IMR-90 (cell line): ENCODE data around the gene ADGRB3. TPM values are rescaled to one million over a fixed set of nuclear protein-coding genes. Genes with fewer than 3 reads are reported as not detected.

Experiments used
- ATAC-seq: fragments of 200-7000 bp; cut with Tn5 transposase; 2 replicates; pipeline ENCODE4 v1.9.1; 2020; ENCODE audit warnings: low read depth, mild to moderate bottlenecking, moderate library complexity
- BruUV-seq: library from RNA; stranded (reverse); fragments of 400-500 nt; replicated peaks from 2 replicates; lab custom pipeline; 2021; lab: Mats Ljungman, UMichigan
- CTCF ChIA-PET: fragments of 300-600 bp; formaldehyde crosslinking; extraction: SDS; loops from one replicate; lab custom pipeline; 2021; ENCODE audit warnings: antibody characterized with exemption; lab: Yijun Ruan, JAX
- POLR2A ChIA-PET: fragments of 300-600 bp; sonication (Branson Sonifier 250); formaldehyde crosslinking; loops from one replicate; lab custom pipeline; 2022; ENCODE audit warnings: antibody characterized with exemption; ENCODE audit not compliant: unreplicated experiment; lab: Charles Lee
- DNase-seq: peaks from one replicate; pipeline ENCODE4 v3.0.0; 2013
- H2AFZ ChIP-seq: replicated peaks from 2 replicates; pipeline ENCODE3; 2013; ENCODE audit warnings: low read length, mild to moderate bottlenecking; ENCODE audit not compliant: poor library complexity
- H2AK5ac ChIP-seq: 2 replicates; pipeline ENCODE4 v1.6.1; 2013; ENCODE audit warnings: low read depth, low read length, inconsistent platforms
- H2AK9ac ChIP-seq: replicated peaks from 2 replicates; pipeline ENCODE3; 2013; ENCODE audit warnings: mild to moderate bottlenecking, low read depth, low read length, moderate library complexity; ENCODE audit not compliant: poor library complexity
- H2BK120ac ChIP-seq: 2 replicates; pipeline ENCODE4 v1.6.1; 2013; ENCODE audit warnings: low read depth, low read length, inconsistent platforms
- H2BK15ac ChIP-seq: 3 replicates; pipeline ENCODE4 v1.6.1; 2013; ENCODE audit warnings: low read depth, low read length, inconsistent platforms
- H2BK20ac ChIP-seq: 2 replicates; pipeline ENCODE4 v1.6.1; 2013; ENCODE audit warnings: low read depth, mild to moderate bottlenecking, inconsistent platforms, low read length, moderate library complexity
- H2BK5ac ChIP-seq: 2 replicates; pipeline ENCODE4 v1.6.1; 2013; ENCODE audit warnings: mild to moderate bottlenecking, low read depth, low read length, inconsistent platforms; ENCODE audit not compliant: poor library complexity, severe bottlenecking
- H3K14ac ChIP-seq: replicated peaks from 2 replicates; pipeline ENCODE4 v1.6.1; 2013; ENCODE audit warnings: low read depth, low read length, inconsistent platforms
- H3K18ac ChIP-seq: 2 replicates; pipeline ENCODE4 v1.6.1; 2013; ENCODE audit warnings: low read depth, low read length, control low read depth
- H3K23ac ChIP-seq: 2 replicates; pipeline ENCODE4 v1.6.1; 2013; ENCODE audit warnings: low read depth, low read length, inconsistent platforms
- H3K27ac ChIP-seq: 2 replicates; pipeline ENCODE4 v1.5.1; 2013; ENCODE audit warnings: mild to moderate bottlenecking, control low read depth, low read length; ENCODE audit not compliant: insufficient read depth
- H3K27me3 ChIP-seq: 2 replicates; pipeline ENCODE4 v1.6.1; 2013; ENCODE audit warnings: low read length; ENCODE audit not compliant: control insufficient read depth, insufficient read depth
- H3K36me3 ChIP-seq: 2 replicates; pipeline ENCODE4 v1.6.1; 2013; ENCODE audit warnings: low read length, mixed read lengths; ENCODE audit not compliant: control insufficient read depth, insufficient read depth
- H3K4ac ChIP-seq: 2 replicates; pipeline ENCODE4 v1.6.1; 2013; ENCODE audit warnings: low read depth, low read length, inconsistent platforms
- H3K4me1 ChIP-seq: 2 replicates; pipeline ENCODE4 v1.6.1; 2013; ENCODE audit warnings: low read length, mixed read lengths; ENCODE audit not compliant: control insufficient read depth, insufficient read depth
- H3K4me2 ChIP-seq: 2 replicates; pipeline ENCODE4 v1.6.1; 2013; ENCODE audit warnings: low read depth, mild to moderate bottlenecking, control low read depth, low read length, moderate library complexity
- H3K4me3 ChIP-seq: 2 replicates; pipeline ENCODE4 v1.5.1; 2013; ENCODE audit warnings: low read depth, mild to moderate bottlenecking, control low read depth, low read length, moderate library complexity; ENCODE audit not compliant: insufficient read depth
- H3K56ac ChIP-seq: 2 replicates; pipeline ENCODE4 v1.6.1; 2013; ENCODE audit warnings: low read length, inconsistent platforms; ENCODE audit not compliant: insufficient read depth; ENCODE audit errors: extremely low read depth
- H3K79me1 ChIP-seq, 2 experiments: 2 replicates each; pipeline ENCODE4 v1.6.1; 2013; ENCODE audit warnings: low read length in 2 of 2, inconsistent platforms in 1 of 2, low read depth in 1 of 2
- H3K9ac ChIP-seq: 2 replicates; pipeline ENCODE4 v1.6.1; 2013; ENCODE audit warnings: low read depth, low read length, control low read depth
- H3K9me1 ChIP-seq: 2 replicates; pipeline ENCODE4 v1.6.1; 2013; ENCODE audit warnings: low read length, inconsistent platforms; ENCODE audit not compliant: insufficient read depth
- H3K9me3 ChIP-seq: 2 replicates; pipeline ENCODE4 v1.6.1; 2013; ENCODE audit warnings: low read length; ENCODE audit not compliant: control insufficient read depth, insufficient read depth
- H4K20me1 ChIP-seq: 2 replicates; pipeline ENCODE4 v1.6.1; 2013; ENCODE audit warnings: low read length, inconsistent platforms; ENCODE audit not compliant: insufficient read depth
- H4K5ac ChIP-seq: 2 replicates; pipeline ENCODE4 v1.6.1; 2013; ENCODE audit warnings: mild to moderate bottlenecking, low read depth, low read length, control low read depth
- H4K8ac ChIP-seq, 2 experiments: 2 replicates each; pipeline ENCODE4 v1.6.1; 2013; ENCODE audit warnings: low read depth in 2 of 2, low read length in 2 of 2, control low read depth in 1 of 2, inconsistent platforms in 1 of 2
- H4K91ac ChIP-seq: 2 replicates; pipeline ENCODE4 v1.6.1; 2013; ENCODE audit warnings: low read depth, low read length, inconsistent platforms; ENCODE audit not compliant: insufficient read depth
- BHLHE40 ChIP-seq: fragments of 150-350 bp; IDR thresholded peaks from 2 replicates; pipeline ENCODE4 v1.6.1; 2016; ENCODE audit warnings: mild to moderate bottlenecking, low read depth, low read length
- RCOR1 ChIP-seq: IDR thresholded peaks from 2 replicates; pipeline ENCODE4 v1.6.1; 2012; ENCODE audit warnings: mild to moderate bottlenecking, low read length, improper control_type of control experiment; ENCODE audit not compliant: insufficient replicate concordance
- WGBS, 2 experiments: methylation state at CpG; one replicate each; pipeline versions ENCODE4 v1.1.5 to v1.1.7; 2013; ENCODE audit warnings: missing lambda C conversion rate in 2 of 2; ENCODE audit not compliant: insufficient read length in 1 of 2; ENCODE audit errors: extremely low coverage in 2 of 2; 5-methylcytosine and 5-hydroxymethylcytosine counted together
- dilution Hi-C: fragments of 300-500 bp; cut with HindIII; formaldehyde crosslinking; loops from one replicate; pipeline ENCODE4 v1.14.3; 2018; ENCODE audit warnings: low sequenced_read_pairs; ENCODE audit not compliant: unreplicated experiment
- in situ Hi-C: fragments of 300-500 bp; cut with MboI; formaldehyde crosslinking; loops from 3 replicates; pipeline ENCODE4 v1.14.3; 2019; ENCODE audit warnings: low sequenced_read_pairs, inconsistent platforms, mixed read lengths
- intact Hi-C: fragments of 100-400 bp; cut with micrococcal nuclease; formaldehyde crosslinking; loops from 2 replicates; pipeline ENCODE4 v1.10.0; 2022
- polyA plus RNA-seq, 3 experiments: library from polyadenylated mRNA; depleted of rRNA; stranded (reverse); fragments of >200 nt; gene quantifications; 2 replicates each; pipeline ENCODE4 v1.2.3, GENCODE V29; 2012; ENCODE audit warnings: low replicate concordance in 1 of 3
- total RNA-seq: library from RNA; depleted of rRNA; stranded (reverse); fragments of >200 nt; gene quantifications from 2 replicates; pipeline ENCODE4 v1.2.3, GENCODE V29; 2012

Gene ADGRB3
- total and polyA plus RNA-seq, 2 of the 4 experiments (the other 2 are of a cell fraction): not detected

GRCh38 chr6:69106511-69106910 lies 471.4 kb downstream of the ADGRB3 start:
- Histone ChIP-seq H2BK20ac (no peak overlapping the region), H4K8ac (no peak overlapping the region), H2BK120ac (no peak overlapping the region), H3K14ac (no peak overlapping the region), H3K4ac (no peak overlapping the region), H3K27ac (no peak overlapping the region), H3K9ac (no peak overlapping the region), H2AFZ (no peak overlapping the region), H3K4me2 (no peak overlapping the region), H2AK9ac (no peak overlapping the region), H2BK5ac (no peak overlapping the region), H3K4me1 (no peaks in the 10 kb centered on the region), H3K9me1 (no peaks in the 10 kb centered on the region), H2AK5ac (no peak overlapping the region), H4K91ac (no peak overlapping the region), H2BK15ac (no peak overlapping the region), H3K56ac (no peak overlapping the region), H3K36me3 (no peaks in the 10 kb centered on the region), H3K9me3 (no peaks in the 10 kb centered on the region), H4K20me1 (no peaks in the 10 kb centered on the region), H3K79me1 (no peaks in the 10 kb centered on the region), H3K23ac (no peak overlapping the region), H3K4me3 (no peak overlapping the region), H4K5ac (no peak overlapping the region), H3K18ac (no peak overlapping the region), H3K27me3 (no peaks in the 10 kb centered on the region)
- TF ChIP-seq RCOR1 (no peak), BHLHE40 (no peak)
- POLR2A ChIA-PET: no interaction called here
- no peak for DNase-seq
- CTCF ChIA-PET: no interaction called here
- WGBS, 2 experiments: no CpG with 5 or more reads among the region's 3 CpGs
- ATAC-seq: no peak
- in situ Hi-C loops (no loop called here), dilution Hi-C loops (no loop called here), intact Hi-C loops (no loop called here)
- BruUV-seq: no TSS peak
